Panc1 (cell line): ENCODE measurements around the gene ZIM2. TPM values are rescaled to one million over a fixed set of nuclear protein-coding genes. Genes with fewer than 3 reads are reported as not detected.

Experiments used
- ATAC-seq: fragments of 200-7000 bp; cut with Tn5 transposase; 2 replicates; pipeline ENCODE4 v1.9.1; 2020; ENCODE audit warnings: mild to moderate bottlenecking, moderate library complexity
- BruUV-seq: library from RNA; stranded (reverse); fragments of 400-500 nt; replicated peaks from 2 replicates; lab custom pipeline; 2021; lab: Mats Ljungman, UMichigan
- CTCF ChIA-PET: fragments of 300-600 bp; sonication (Branson Sonifier 250); formaldehyde crosslinking; loops from one replicate; lab custom pipeline; 2022; ENCODE audit warnings: antibody characterized with exemption; lab: Charles Lee
- POLR2A ChIA-PET: fragments of 300-600 bp; sonication (Branson Sonifier 250); formaldehyde crosslinking; loops from one replicate; lab custom pipeline; 2022; ENCODE audit warnings: antibody characterized with exemption; lab: Charles Lee
- DNase-seq: peaks from one replicate; pipeline ENCODE4 v3.0.0-alpha.2; 2010; ENCODE audit warnings: low read depth, low spot score
- H3K27ac ChIP-seq: 2 replicates; pipeline ENCODE4 v1.5.1; 2011; ENCODE audit warnings: mild to moderate bottlenecking, low read length, inconsistent platforms
- H3K27me3 ChIP-seq: fragments of 200-500 bp; sonication (Bioruptor generic); 2 replicates; pipeline ENCODE4 v1.6.0; 2014; ENCODE audit warnings: low read length, inconsistent platforms; ENCODE audit not compliant: control insufficient read depth, insufficient read depth
- H3K36me3 ChIP-seq: fragments of 200-500 bp; sonication (Bioruptor generic); 2 replicates; pipeline ENCODE4 v1.5.1; 2014; ENCODE audit warnings: inconsistent platforms, mild to moderate bottlenecking, low read length, moderate library complexity; ENCODE audit not compliant: control insufficient read depth, insufficient read depth
- H3K4me1 ChIP-seq: 2 replicates; pipeline ENCODE4 v1.5.1; 2011; ENCODE audit warnings: inconsistent platforms, mild to moderate bottlenecking, low read length, moderate library complexity; ENCODE audit not compliant: control insufficient read depth, insufficient read depth
- H3K4me3 ChIP-seq, 2 experiments: 2 replicates each; pipeline ENCODE4 v1.5.1; 2011 to 2012; ENCODE audit warnings: low read depth in 2 of 2, low read length in 2 of 2, mild to moderate bottlenecking in 2 of 2, inconsistent platforms in 1 of 2, moderate library complexity in 1 of 2
- H3K9me3 ChIP-seq: fragments of 200-500 bp; sonication (Bioruptor generic); 2 replicates; pipeline ENCODE4 v1.5.1; 2014; ENCODE audit warnings: low read depth, mild to moderate bottlenecking, inconsistent platforms, low read length, moderate library complexity; ENCODE audit not compliant: control insufficient read depth, insufficient read depth
- POLR2AphosphoS5 ChIP-seq: IDR thresholded peaks from 2 replicates; pipeline ENCODE4 v1.6.1; 2012; ENCODE audit warnings: mild to moderate bottlenecking, low read depth, low read length, moderate library complexity
- SIN3A ChIP-seq: IDR thresholded peaks from 2 replicates; pipeline ENCODE4 v1.6.1; 2012; ENCODE audit warnings: low read depth, mild to moderate bottlenecking, low read length, moderate library complexity, borderline replicate concordance; ENCODE audit not compliant: insufficient read depth
- TCF7L2 ChIP-seq: IDR thresholded peaks from 2 replicates; pipeline ENCODE4 v1.6.1; 2011; ENCODE audit warnings: mild to moderate bottlenecking, low read depth, low read length, inconsistent platforms
- in situ Hi-C: cut with HindIII; loops from 2 replicates; pipeline ENCODE4 v1.10.0; 2016; ENCODE audit warnings: low sequenced_read_pairs, low pct_unique_long_range_greater_than_20kb
- intact Hi-C: fragments of 100-400 bp; cut with micrococcal nuclease; formaldehyde crosslinking; loops from one replicate; pipeline ENCODE4 v1.10.0; 2022; ENCODE audit not compliant: unreplicated experiment
- total RNA-seq: library from RNA; stranded (reverse); gene quantifications from one replicate; pipeline ENCODE4 v1.2.1, GENCODE V29; 2021; ENCODE audit not compliant: unreplicated experiment
- TF ChIP-seq, protein P1 (sequence below), 2 experiments: IDR thresholded peaks; 2 replicates each; pipeline ENCODE4 v1.6.1; 2011 to 2012; ENCODE audit warnings: low read depth in 2 of 2, control low read depth in 1 of 2, low read length in 1 of 2, mild to moderate bottlenecking in 1 of 2, moderate library complexity in 1 of 2; ENCODE audit not compliant: insufficient read depth in 1 of 2
- TF ChIP-seq, protein P2 (sequence below): fragments of 450-650 bp; IDR thresholded peaks from 2 replicates; pipeline ENCODE4 v1.5.1; 2017; ENCODE audit warnings: mild to moderate bottlenecking

The ZIM2 gene
- total RNA-seq, 1 experiment from 2014 or later, result not detected

DNA sequence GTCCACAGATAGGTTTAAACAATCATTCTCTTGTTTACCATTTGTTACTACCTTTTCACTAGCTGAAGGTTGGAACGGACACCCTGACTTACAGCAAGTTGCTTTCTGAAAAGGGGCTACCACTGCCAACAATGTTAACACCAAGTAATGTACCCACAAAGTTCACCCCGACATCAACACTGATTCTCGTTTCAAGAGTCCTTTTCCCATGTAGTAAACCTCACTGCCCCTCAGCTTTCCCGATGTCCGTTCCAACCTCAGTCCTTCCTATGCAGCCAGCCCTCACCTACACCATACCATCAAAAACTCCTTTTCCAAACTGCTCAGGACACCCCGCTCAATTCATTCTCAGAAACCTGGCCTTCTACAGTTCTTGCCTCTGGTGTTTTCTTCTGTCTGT lies 29.0 kb downstream of the ZIM2 start:
- no peak for DNase-seq
- Histone ChIP-seq H3K9me3 (peaks cover 8% of the 10 kb centered on the region; the same call in 1 of the 2 replicates), H3K4me3 (no peak overlapping the region), H3K36me3 (no peaks in the 10 kb centered on the region), H3K4me1 (no peaks in the 10 kb centered on the region), H3K27me3 (no peaks in the 10 kb centered on the region; the same call in 1 of the 2 replicates), H3K27ac (no peak overlapping the region)
- ATAC-seq, result no peak
- intact Hi-C loops (no loop called here), in situ Hi-C loops (no loop called here)
- BruUV-seq, result no TSS peak
- TF ChIP-seq, protein P1, sequence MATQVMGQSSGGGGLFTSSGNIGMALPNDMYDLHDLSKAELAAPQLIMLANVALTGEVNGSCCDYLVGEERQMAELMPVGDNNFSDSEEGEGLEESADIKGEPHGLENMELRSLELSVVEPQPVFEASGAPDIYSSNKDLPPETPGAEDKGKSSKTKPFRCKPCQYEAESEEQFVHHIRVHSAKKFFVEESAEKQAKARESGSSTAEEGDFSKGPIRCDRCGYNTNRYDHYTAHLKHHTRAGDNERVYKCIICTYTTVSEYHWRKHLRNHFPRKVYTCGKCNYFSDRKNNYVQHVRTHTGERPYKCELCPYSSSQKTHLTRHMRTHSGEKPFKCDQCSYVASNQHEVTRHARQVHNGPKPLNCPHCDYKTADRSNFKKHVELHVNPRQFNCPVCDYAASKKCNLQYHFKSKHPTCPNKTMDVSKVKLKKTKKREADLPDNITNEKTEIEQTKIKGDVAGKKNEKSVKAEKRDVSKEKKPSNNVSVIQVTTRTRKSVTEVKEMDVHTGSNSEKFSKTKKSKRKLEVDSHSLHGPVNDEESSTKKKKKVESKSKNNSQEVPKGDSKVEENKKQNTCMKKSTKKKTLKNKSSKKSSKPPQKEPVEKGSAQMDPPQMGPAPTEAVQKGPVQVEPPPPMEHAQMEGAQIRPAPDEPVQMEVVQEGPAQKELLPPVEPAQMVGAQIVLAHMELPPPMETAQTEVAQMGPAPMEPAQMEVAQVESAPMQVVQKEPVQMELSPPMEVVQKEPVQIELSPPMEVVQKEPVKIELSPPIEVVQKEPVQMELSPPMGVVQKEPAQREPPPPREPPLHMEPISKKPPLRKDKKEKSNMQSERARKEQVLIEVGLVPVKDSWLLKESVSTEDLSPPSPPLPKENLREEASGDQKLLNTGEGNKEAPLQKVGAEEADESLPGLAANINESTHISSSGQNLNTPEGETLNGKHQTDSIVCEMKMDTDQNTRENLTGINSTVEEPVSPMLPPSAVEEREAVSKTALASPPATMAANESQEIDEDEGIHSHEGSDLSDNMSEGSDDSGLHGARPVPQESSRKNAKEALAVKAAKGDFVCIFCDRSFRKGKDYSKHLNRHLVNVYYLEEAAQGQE (IDR thresholded peaks at IDR 0.05; ENCODE audit: insufficient read depth in 1 of 2, low read depth in 2 of 2, low read length in 1 of 2), result no peak
- TF ChIP-seq TCF7L2 (no peak), POLR2AphosphoS5 (no peak), SIN3A (no peak)
- TF ChIP-seq, protein P2, sequence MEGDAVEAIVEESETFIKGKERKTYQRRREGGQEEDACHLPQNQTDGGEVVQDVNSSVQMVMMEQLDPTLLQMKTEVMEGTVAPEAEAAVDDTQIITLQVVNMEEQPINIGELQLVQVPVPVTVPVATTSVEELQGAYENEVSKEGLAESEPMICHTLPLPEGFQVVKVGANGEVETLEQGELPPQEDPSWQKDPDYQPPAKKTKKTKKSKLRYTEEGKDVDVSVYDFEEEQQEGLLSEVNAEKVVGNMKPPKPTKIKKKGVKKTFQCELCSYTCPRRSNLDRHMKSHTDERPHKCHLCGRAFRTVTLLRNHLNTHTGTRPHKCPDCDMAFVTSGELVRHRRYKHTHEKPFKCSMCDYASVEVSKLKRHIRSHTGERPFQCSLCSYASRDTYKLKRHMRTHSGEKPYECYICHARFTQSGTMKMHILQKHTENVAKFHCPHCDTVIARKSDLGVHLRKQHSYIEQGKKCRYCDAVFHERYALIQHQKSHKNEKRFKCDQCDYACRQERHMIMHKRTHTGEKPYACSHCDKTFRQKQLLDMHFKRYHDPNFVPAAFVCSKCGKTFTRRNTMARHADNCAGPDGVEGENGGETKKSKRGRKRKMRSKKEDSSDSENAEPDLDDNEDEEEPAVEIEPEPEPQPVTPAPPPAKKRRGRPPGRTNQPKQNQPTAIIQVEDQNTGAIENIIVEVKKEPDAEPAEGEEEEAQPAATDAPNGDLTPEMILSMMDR, result no peak
- ChIA-PET CTCF (no interaction called here), POLR2A (no interaction called here)

DNA sequence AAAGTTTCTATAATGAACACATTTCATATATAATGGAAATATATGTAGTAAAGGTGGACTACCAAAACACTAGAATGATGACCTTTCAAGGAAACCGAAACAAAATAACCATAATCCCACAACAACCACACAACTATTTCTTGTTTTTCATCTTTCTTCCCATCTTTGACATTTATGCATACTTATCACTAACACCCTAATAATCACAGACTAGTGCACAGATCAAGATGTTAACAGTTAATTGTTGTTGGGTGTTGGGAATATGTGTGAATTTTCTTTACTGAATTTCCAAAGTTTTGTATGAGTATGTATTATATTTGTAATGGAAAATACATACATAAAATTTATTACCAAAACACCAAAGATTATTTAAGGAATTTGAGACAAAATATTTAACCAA lies 30.3 kb downstream of the ZIM2 start:
- ATAC-seq, result no peak
- H3K27me3 ChIP-seq, result no peaks in the 10 kb centered on the region; the same call in 1 of the 2 replicates
- H3K36me3 ChIP-seq, result no peaks in the 10 kb centered on the region
- peaks cover 19% of the 10 kb centered on the region; the same call in 1 of the 2 replicates for H3K9me3 ChIP-seq
- intact Hi-C loops, result no loop called here
- DNase-seq, result no peak
- H3K27ac ChIP-seq, result no peak overlapping the region
- CTCF ChIA-PET, result no interaction called here
- H3K4me1 ChIP-seq, result no peaks in the 10 kb centered on the region
- POLR2A ChIA-PET, result no interaction called here
- no TSS peak for BruUV-seq
- H3K4me3 ChIP-seq, result no peak overlapping the region
- in situ Hi-C loops, result no loop called here
- TF ChIP-seq POLR2AphosphoS5, result no peak
- no peak for TF ChIP-seq SIN3A
- TF ChIP-seq, protein P1 (IDR thresholded peaks at IDR 0.05; ENCODE audit: insufficient read depth in 1 of 2, low read depth in 2 of 2, low read length in 1 of 2), result no peak
- TF ChIP-seq TCF7L2, result no peak
